ENCODE results near the gene SSTR4. TPM values are rescaled to one million over a fixed set of nuclear protein-coding genes. Genes with fewer than 3 reads are reported as not detected.

Gene SSTR4
- total RNA-seq, 1 donor from 2014 or later: not detected

- H3K36me3 ChIP-seq (ENCODE audit: control insufficient read depth, insufficient read depth, low read length): no peaks in the 10 kb centered on the region
- no peak for DNase-seq (ENCODE audit: low read depth)
- H3K4me3 ChIP-seq (ENCODE audit: low read depth, low read length): no peak overlapping the region
- TF ChIP-seq, protein P1, sequence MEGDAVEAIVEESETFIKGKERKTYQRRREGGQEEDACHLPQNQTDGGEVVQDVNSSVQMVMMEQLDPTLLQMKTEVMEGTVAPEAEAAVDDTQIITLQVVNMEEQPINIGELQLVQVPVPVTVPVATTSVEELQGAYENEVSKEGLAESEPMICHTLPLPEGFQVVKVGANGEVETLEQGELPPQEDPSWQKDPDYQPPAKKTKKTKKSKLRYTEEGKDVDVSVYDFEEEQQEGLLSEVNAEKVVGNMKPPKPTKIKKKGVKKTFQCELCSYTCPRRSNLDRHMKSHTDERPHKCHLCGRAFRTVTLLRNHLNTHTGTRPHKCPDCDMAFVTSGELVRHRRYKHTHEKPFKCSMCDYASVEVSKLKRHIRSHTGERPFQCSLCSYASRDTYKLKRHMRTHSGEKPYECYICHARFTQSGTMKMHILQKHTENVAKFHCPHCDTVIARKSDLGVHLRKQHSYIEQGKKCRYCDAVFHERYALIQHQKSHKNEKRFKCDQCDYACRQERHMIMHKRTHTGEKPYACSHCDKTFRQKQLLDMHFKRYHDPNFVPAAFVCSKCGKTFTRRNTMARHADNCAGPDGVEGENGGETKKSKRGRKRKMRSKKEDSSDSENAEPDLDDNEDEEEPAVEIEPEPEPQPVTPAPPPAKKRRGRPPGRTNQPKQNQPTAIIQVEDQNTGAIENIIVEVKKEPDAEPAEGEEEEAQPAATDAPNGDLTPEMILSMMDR (IDR thresholded peaks at IDR 0.05; ENCODE audit: insufficient read depth, low read length, poor library complexity, severe bottlenecking): no peak
- peaks cover 3% of the 10 kb centered on the region for H3K27me3 ChIP-seq (ENCODE audit: control insufficient read depth, insufficient read depth, low read length)
Observed at GRCh38 chr20:23082846-23083552, 47.9 kb downstream of the SSTR4 start.

GRCh38 chr20:23083553-23084220, 48.6 kb downstream of the SSTR4 start:
- no peak for DNase-seq (ENCODE audit: low read depth)
- Histone ChIP-seq H3K4me3 (ENCODE audit: low read depth, low read length) (no peak overlapping the region), H3K27me3 (ENCODE audit: control insufficient read depth, insufficient read depth, low read length) (peaks cover 3% of the 10 kb centered on the region), H3K36me3 (ENCODE audit: control insufficient read depth, insufficient read depth, low read length) (no peaks in the 10 kb centered on the region)
- TF ChIP-seq, protein P1 (IDR thresholded peaks at IDR 0.05; ENCODE audit: insufficient read depth, low read length, poor library complexity, severe bottlenecking): no peak

DNA sequence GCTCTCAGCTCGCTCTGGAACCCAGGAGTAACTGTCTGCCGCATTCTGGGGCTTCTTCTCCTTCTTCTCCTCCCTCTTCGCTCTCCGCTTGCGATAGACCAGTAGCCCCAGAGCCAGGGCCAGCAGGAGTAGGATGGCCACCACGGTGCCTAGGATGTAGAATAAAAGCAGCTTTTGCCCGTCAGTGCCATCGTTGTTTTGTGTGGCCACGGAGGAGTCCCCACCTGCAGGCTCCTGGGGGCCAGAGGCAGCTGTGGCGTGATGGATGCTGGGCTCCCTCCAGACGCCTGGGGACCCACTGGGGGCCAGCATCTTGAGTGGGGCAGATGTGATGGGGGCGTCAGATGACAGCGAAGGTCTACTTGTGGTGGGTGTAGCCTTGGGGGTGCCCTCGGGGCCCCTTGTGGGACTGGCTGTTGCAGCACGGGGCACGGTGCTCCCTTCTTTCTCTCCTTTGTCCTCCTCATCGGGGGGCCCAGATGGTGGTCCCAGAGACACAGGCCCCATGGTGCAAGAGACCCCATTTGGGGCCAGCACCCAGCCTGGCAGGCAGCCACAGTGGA, 49.3 kb downstream of the SSTR4 start:
- H3K36me3 ChIP-seq (ENCODE audit: control insufficient read depth, insufficient read depth, low read length): no peaks in the 10 kb centered on the region
- TF ChIP-seq, protein P1 (IDR thresholded peaks at IDR 0.05; ENCODE audit: insufficient read depth, low read length, poor library complexity, severe bottlenecking): no peak
- no peaks in the 10 kb centered on the region for H3K27me3 ChIP-seq (ENCODE audit: control insufficient read depth, insufficient read depth, low read length)
- DNase-seq (ENCODE audit: low read depth): no peak
- no peak overlapping the region for H3K4me3 ChIP-seq (ENCODE audit: low read depth, low read length)

DNA sequence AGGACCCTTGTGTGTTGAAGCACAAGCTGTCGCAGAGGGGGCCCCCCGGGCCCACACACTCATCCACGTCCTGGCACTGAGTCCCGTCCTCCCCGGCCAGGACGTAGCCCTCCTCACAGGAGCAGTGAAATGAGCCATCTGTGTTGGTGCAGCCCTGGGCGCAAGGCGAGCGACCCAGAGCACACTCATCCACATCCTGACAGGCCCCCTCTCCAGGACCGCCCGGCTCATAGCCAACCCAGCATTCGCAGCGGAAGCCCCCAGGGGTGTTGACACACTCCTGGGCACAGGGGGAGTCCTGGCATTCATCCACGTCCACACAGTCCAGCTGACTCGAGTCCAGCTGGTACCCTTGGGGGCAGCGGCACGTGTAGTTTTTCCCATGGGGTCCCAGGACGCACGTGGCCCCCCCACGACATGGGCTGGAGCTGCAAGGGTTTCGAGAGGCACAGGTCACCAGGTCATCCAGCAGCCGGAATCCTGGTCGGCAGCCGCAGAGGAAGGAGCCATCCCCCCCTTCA, 49.8 kb downstream of the SSTR4 start:
- no peaks in the 10 kb centered on the region for H3K27me3 ChIP-seq (ENCODE audit: control insufficient read depth, insufficient read depth, low read length)
- no peak overlapping the region for H3K4me3 ChIP-seq (ENCODE audit: low read depth, low read length)
- no peaks in the 10 kb centered on the region for H3K36me3 ChIP-seq (ENCODE audit: control insufficient read depth, insufficient read depth, low read length)
- no peak for DNase-seq (ENCODE audit: low read depth)
- TF ChIP-seq, protein P1 (IDR thresholded peaks at IDR 0.05; ENCODE audit: insufficient read depth, low read length, poor library complexity, severe bottlenecking): no peak

- Histone ChIP-seq H3K4me3 (ENCODE audit: low read depth, low read length) (no peak overlapping the region), H3K36me3 (ENCODE audit: control insufficient read depth, insufficient read depth, low read length) (no peaks in the 10 kb centered on the region), H3K27me3 (ENCODE audit: control insufficient read depth, insufficient read depth, low read length) (no peaks in the 10 kb centered on the region)
- TF ChIP-seq, protein P1 (IDR thresholded peaks at IDR 0.05; ENCODE audit: insufficient read depth, low read length, poor library complexity, severe bottlenecking): no peak
- no peak for DNase-seq (ENCODE audit: low read depth)
Observed at GRCh38 chr20:23085436-23086055, 50.4 kb downstream of the SSTR4 start.

All from kidney epithelial cell (primary cell).